ENCODE results near the gene DDX10.
"Not testable (repeated sequence)": the region's sequence is repeated elsewhere in the genome, so short reads cannot be mapped to it uniquely, and the experiment has no call there.

Gene DDX10

DNA sequence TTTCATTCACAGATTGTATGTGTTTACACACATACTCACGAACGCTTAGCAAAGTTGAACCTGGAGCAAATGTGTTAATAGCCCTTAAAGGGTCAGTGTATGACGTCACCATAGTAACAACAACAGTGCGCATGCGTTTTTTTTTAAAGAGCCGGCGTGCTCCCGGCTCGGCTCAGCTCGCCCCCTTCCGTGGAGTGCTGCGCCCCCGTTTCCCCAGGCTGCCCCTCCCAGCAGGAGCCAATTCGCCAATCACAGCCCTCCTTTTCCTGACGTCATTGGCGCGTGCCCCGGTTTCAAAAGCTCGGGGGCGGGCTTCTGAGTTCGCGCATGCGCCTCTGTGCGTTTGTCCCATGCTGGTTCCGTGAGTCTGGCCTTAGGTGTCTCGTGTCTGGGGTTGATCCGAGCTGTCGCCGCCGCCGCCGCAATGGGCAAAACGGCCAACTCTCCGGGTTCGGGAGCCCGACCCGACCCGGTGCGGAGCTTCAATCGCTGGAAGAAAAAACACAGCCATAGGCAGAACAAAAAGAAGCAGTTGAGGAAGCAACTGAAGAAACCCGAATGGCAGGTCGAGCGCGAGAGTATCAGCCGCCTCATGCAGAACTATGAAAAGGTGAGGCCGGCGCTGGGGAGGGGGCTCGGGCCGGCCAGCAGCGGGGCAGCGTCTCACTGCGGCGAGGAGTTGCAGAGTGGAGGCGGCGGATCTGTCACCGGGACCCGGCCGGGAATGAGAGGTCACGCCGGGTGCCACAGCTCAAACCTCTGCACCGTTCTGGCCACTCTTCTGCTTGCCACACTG is at the start of gene DDX10:
DDX10 (plus strand) TSS at position 340 of the 796 bp plus-strand sequence; CDS start at position 425, 85 bp downstream.
- peak; percentile 97 for DNase-seq

DNA sequence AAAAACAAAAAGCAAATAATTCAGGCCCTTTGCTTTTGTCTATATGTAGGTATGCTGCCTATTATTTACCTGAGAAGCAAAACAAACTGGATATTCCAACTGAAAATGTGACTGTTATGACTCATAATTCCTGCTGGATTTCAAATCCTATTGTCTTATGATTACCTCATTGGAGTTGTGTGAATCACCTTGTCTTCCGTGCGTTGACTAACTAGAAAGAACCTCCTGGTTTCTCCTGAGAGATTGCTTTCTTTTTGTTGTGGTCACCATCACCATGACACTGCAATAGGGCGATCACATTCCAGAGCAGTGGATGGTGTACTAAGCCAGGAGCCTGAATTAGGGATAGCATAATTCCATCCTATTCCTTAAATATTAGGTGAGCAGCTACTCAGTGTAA is 48.3 kb upstream of the DDX10 start:
- no peak for DNase-seq

- no peak for DNase-seq
These were observed 47.8 kb upstream of the DDX10 start for GRCh38 chr11:108617055-108617454.

- no peak for DNase-seq
These were observed 46.3 kb upstream of the DDX10 start for GRCh38 chr11:108618529-108618928.

- DNase-seq, result no peak
These were observed 43.7 kb upstream of the DDX10 start for GRCh38 chr11:108620958-108621772.

DNA sequence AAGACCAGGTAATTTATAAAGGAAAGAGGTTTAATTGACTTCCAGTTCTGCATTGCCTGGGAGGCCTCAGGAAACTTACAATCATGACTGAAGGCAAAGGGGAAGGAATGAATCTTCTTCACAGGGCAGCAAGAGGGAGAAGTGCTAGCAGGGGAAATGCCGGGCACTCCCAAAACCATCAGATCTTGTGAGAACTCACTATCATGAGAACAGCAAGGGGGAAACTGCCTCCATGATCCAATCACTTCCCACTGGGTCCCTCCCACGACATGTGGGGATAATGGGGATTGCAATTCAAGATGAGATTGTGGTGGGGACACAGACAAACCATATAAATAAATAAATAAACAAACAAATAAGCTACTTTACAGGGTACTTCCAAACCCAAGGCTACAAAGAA is 42.5 kb upstream of the DDX10 start:
- DNase-seq, result no peak

GRCh38 chr11:108624196-108624925 is 40.5 kb upstream of the DDX10 start:
- DNase-seq, result no peak

DNA sequence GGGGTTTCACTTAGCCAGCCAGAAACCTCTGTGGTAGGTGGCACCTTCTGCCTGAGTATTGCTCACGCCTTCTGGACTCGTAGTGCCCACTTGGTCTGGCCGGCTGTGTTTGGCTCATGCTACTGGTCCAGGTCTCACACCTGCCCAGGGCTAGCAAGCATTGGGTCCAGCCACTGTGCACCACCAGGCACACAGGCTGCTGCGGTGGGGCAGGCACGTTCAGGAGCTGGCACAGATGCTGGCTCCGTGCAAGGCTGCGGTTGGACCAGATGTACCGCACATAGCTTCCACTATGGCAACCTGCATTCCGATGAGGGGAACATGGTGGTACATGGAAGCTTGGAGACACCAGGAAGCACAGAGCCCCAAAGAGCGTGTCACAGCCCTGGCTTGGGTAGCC is 36.5 kb upstream of the DDX10 start:
- DNase-seq, result no peak

GRCh38 chr11:108628812-108629211 is 36.1 kb upstream of the DDX10 start:
- no peak for DNase-seq

DNA sequence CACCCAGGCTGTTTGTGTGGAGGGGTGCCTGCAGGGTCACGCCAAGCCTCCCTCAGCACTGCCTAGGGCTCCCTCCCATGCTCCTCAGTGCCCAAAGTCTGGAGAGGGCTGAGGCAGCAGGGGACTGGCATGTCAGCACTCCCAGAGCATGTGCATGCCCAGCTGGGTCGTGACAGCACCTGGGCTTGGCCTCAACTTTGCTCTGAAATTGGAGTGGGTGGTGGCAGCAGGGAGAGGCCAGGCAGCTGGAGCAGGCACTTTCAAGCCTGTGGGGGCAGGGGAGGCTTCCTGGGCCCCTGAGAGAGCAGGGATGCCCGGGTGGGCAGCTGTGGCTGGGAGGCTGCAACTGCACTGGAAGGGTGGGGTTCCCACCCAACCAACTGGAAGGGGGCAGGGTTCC is 35.6 kb upstream of the DDX10 start:
- no peak for DNase-seq

GRCh38 chr11:108632041-108632704 is 32.7 kb upstream of the DDX10 start:
- DNase-seq, result no peak

DNA sequence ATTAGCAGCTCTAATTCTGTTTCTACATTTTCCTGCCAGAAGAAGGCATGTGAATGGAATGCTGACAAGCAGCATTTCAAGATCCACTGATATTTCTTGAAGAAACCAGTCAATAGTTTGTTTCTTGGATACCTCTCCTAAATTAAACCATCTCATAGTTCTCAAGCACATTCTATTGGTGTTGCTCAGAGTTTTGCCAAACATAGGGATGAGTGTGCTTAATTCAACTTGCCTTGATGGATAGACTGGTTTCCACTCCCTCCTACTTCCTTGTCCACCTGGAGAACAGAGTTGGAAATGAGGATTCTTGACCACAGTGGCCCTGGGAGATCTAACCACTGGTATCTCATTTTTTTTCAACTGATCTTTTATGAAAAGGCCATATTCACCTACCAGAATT is 29.8 kb upstream of the DDX10 start:
- DNase-seq, result no peak

GRCh38 chr11:108636222-108636621 is 28.6 kb upstream of the DDX10 start:
- no peak for DNase-seq

- DNase-seq, result no peak
These were observed 25.7 kb upstream of the DDX10 start for GRCh38 chr11:108639146-108639545.

GRCh38 chr11:108641752-108642151 is 23.1 kb upstream of the DDX10 start:
- not testable (repeated sequence) for DNase-seq

DNA sequence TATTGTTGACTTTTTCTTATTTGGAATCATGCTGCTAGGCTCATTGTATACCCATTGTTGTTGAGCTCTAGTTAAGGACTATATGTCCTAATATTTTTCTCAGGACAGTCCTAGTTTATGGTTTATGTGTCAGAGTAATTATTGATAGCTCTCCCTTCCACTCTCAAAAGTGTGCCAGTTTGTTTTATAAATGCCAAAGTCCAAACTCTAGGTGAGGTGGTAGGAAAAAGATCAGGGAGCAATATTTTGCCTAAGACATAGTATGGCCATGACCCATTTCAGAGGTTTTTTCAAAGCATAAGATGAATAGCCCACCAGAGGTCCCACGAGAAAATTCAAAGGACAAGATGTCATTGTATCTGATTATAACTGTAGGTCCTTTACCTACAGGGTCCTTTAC is 20.9 kb upstream of the DDX10 start:
- DNase-seq, result no peak

DNA sequence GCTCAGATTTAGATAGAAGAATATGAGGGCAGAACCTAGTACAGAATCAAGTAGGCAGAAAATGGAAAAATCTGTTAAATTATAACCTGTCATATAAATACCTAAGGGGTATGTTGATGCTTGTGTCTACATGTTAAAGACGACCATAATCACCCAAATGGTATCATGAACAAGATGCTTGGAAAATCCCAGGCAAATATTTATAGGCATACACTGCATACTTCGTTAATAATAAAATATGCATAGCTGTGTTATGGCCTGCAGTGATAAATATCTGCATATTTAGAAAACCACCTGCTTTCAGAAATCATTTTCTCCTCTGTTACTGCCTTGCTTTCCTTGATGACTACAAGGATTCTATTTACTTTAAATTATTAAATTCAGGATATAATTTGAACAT is 18.9 kb upstream of the DDX10 start:
- no peak for DNase-seq

GRCh38 chr11:108647387-108647700 is 17.5 kb upstream of the DDX10 start:
- no peak for DNase-seq

DNA sequence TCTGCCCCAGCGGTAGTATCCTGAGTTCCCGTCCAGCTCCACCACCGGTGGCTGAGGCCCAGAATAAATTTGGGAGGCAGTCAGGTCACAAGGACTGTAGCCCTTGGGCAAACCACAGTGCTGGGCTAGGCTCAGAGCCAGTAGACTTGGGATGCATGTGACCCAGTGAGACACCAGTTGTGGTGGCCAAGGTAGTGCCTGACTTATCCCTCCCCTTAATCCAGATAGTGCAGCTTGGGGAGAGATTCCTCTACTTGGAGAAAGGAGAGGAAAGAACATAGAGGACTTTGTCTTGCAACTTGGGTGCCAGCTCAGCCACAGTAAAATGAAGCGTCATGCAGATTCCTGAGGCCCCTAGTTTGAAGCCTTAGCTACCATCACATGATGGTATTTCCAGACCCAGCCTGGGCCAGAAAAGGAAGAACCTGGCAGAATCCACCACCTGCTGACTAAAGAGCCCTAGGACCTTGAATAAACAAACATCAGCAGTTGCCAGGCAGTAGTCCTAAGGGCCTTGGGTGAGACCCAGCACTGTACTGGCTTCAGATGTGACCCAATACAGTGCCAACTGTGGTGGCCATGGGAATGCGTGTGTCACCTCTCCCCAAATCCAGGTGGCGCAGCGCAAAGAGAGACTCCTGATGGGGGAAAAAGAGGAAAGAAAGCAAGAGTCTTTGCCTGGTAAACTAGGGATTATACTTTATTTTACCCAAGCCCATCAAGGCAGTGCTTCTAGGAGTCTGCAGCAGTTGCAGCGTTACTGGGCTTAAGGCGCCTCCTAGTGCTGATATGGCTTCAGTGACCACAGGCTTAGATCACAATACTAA is 17.0 kb upstream of the DDX10 start:
- DNase-seq, result peak; percentile 71

DNA sequence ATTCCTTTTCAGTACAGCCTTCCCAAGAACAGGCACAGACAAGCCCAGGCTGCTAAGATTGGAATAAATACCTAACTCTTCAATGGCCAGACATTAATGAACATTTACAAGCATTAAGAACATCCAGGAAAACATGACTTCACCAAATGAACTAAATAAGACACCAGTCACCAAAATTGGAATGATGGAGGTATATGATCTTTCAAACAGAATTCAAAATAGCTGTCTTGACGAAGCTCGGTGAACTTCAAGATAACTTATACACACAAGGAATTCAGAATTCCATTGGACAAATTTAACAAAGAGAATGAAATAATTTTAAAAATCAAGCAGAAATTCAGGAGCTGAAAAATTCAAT is 16.4 kb upstream of the DDX10 start:
- DNase-seq, result no peak

DNA sequence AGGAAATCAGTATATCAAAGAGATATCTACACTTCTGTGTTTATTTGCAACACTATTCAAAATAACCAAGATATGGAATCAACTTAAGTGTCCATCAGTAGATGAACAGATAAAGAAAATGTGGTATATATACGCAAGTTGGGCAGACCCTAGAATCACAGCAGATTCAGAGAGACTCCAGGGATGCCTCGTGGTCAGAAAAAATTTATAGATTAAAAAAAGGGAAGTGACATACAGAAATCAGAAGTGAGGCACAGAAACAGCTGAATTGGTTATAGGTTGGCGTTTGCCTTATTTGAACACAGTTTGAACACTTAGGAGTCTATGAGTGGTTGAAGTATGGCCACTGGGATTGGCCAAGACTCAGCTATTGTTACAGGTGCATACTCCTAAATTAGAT is 10.8 kb upstream of the DDX10 start:
- not testable (repeated sequence) for DNase-seq

DNA sequence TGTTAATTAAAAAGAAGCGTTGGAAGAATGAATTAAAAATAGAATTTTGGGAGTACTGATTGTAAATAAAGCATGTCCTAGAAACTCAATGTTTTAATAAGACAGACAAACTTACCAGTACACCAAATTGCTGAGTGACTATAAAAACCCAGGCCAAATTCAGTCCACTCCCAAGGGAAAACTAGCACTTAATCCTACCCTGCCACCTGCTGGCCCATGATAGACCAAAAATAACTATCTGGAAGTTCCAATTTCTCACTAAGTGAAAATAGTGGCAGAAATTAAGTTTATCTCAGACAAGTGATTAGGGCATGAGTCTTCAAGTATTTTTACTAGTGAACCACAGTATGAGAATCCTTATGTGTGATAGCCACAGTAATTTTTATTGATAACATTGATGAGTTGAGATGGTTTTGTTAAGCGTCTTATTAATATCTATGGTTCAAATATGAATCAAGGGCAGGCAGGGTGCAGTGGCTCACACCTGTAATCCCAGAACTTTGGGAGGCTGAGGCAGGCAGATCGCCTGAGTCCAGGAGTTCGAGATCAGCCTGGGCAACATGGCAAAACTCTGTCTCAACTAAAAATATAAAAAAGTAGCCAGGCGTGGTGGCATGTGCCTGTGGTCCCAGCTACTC is 9.8 kb upstream of the DDX10 start:
- peak; percentile 16 for DNase-seq

Measured in activated naive CD4-positive, alpha-beta T cell treated with anti-CD3 and anti-CD28 coated beads, Interleukin-2, amount 50 U/mL, for 16 hours (primary cell).